Coronary artery (tissue), 2 donors: ENCODE data around the gene AKR7A3.

Experiments used
- DNase-seq: peaks from one replicate; pipeline ENCODE4 v3.0.0-alpha.2; 2017; ENCODE audit warnings: low spot score
- H3K27ac ChIP-seq, 2 donors: fragments of 200-600 bp; sonication (generic); one replicate each; pipeline ENCODE4 v1.5.1; 2016 to 2019
- H3K4me3 ChIP-seq: fragments of 200-600 bp; sonication (generic); 2 replicates; pipeline ENCODE4 v1.5.1; 2016; ENCODE audit warnings: mild to moderate bottlenecking, moderate library complexity
- CTCF ChIP-seq: fragments of 200-600 bp; sonication (generic); IDR thresholded peaks from one replicate; pipeline ENCODE4 v1.5.1; 2019; ENCODE audit warnings: antibody characterized with exemption

Gene AKR7A3

GRCh38 chr1:19330449-19331135 lies 42.0 kb upstream of the AKR7A3 start:
- H3K27ac ChIP-seq: no peak overlapping the region
- no peak for DNase-seq
- H3K4me3 ChIP-seq: no peak overlapping the region
- no peak for TF ChIP-seq CTCF

GRCh38 chr1:19329611-19330010 lies 41.0 kb upstream of the AKR7A3 start:
- DNase-seq: no peak
- no peak overlapping the region for H3K4me3 ChIP-seq
- no peak overlapping the region for H3K27ac ChIP-seq
- no peak for TF ChIP-seq CTCF

GRCh38 chr1:19329188-19329587 lies 40.6 kb upstream of the AKR7A3 start:
- H3K4me3 ChIP-seq: no peak overlapping the region
- no peak for DNase-seq
- no peak for TF ChIP-seq CTCF
- no peak overlapping the region for H3K27ac ChIP-seq

GRCh38 chr1:19328486-19328885 lies 39.9 kb upstream of the AKR7A3 start:
- no peak overlapping the region for H3K4me3 ChIP-seq
- TF ChIP-seq CTCF: no peak
- H3K27ac ChIP-seq: no peak overlapping the region
- DNase-seq: no peak

GRCh38 chr1:19327736-19328135 lies 39.2 kb upstream of the AKR7A3 start:
- DNase-seq: no peak
- TF ChIP-seq CTCF: no peak
- Histone ChIP-seq H3K27ac (no peak overlapping the region), H3K4me3 (no peak overlapping the region)

GRCh38 chr1:19327301-19327700 lies 38.7 kb upstream of the AKR7A3 start:
- TF ChIP-seq CTCF: no peak
- H3K4me3 ChIP-seq: no peak overlapping the region
- no peak overlapping the region for H3K27ac ChIP-seq
- no peak for DNase-seq

- no peak overlapping the region for H3K27ac ChIP-seq
- no peak overlapping the region for H3K4me3 ChIP-seq
- DNase-seq: no peak
- TF ChIP-seq CTCF: no peak
Observed at GRCh38 chr1:19326748-19327065, 38.1 kb upstream of the AKR7A3 start.
